ENCODE data around the gene DIAPH3. TPM values are rescaled to one million over a fixed set of nuclear protein-coding genes. Genes with fewer than 3 reads are reported as not detected.

Gene DIAPH3
- polyA plus RNA-seq, 1 of the 3 experiments (the other 2 are of a cell fraction) = 5.4 TPM

DNA sequence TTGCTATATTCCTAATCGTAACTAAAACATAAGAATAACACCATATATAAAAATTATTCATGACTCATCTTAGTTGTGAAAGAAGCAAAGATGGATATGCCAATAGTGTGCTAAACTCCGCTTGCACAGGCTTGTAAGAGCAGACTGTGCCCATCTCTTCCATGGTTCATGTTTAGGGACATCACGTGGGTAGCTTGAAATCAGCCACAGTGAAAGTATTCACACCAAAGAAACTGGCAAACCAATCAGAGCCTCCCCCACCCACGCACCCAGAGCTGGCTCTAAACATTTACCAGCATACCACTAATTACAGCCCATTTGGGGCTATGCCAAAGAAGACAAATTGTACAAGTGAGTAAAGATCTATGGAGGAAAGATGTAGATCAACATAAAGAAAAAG lies 147.5 kb downstream of the DIAPH3 start:
- no peak overlapping the region for H3K4me2 ChIP-seq
- no peaks in the 10 kb centered on the region for H3K9me3 ChIP-seq
- no peak overlapping the region for H3K9ac ChIP-seq
- CTCF ChIA-PET = interaction anchor here (0.7 kb wide), 1 partner anchor 15 kb away, joined by 3 read pairs; no protein-coding TSS in a partner anchor
- no peak for DNase-seq
- no peak for TF ChIP-seq NRF1 (IDR thresholded peaks at IDR 0.05; ENCODE audit: low read depth, low read length)
- no peak overlapping the region; the same call in 1 of the 2 replicates for H2AFZ ChIP-seq (ENCODE audit: low read depth)
- POLR2A ChIA-PET = no interaction called here
- no peak overlapping the region for H3K27ac ChIP-seq (ENCODE audit: low read depth in 2 of 2, low read length in 1 of 2)
- no peaks in the 10 kb centered on the region for H3K27me3 ChIP-seq (ENCODE audit: insufficient read depth)
- peaks cover 0 to 14% of the 10 kb centered on the region in 2 experiments for H3K36me3 ChIP-seq (replicated peaks in 1 of 2; ENCODE audit: control insufficient read depth in 1 of 2, insufficient read depth in 2 of 2, low read length in 1 of 2)
- 98% methylated on average over 4 of the region's 4 CpGs for WGBS (ENCODE audit: low lambda C conversion rate)
- peaks cover 37% of the 10 kb centered on the region for H3K79me2 ChIP-seq (ENCODE audit: insufficient read depth)
- no peaks in the 10 kb centered on the region for H4K20me1 ChIP-seq (ENCODE audit: insufficient read depth)
- no peak overlapping the region for H3K4me3 ChIP-seq (ENCODE audit: low read depth in 2 of 2, low read length in 1 of 2)
- peaks cover 0 to 34% of the 10 kb centered on the region in 2 experiments; a peak in 2 of 4 replicates for H3K4me1 ChIP-seq (ENCODE audit: control insufficient read depth in 1 of 2, insufficient read depth in 2 of 2, low read depth in 1 of 2, low read length in 1 of 2)
- no peaks in the 10 kb centered on the region for H3K9me2 ChIP-seq
- peaks cover 3% of the 10 kb centered on the region for H3F3A ChIP-seq (replicated peaks; ENCODE audit: insufficient read depth)

- Histone ChIP-seq H2AFZ (ENCODE audit: low read depth) (no peak overlapping the region), H3K9ac (no peak overlapping the region), H3K4me3 (ENCODE audit: low read depth in 2 of 2, low read length in 1 of 2) (no peak overlapping the region), H3K4me2 (no peak overlapping the region), H3K4me1 (ENCODE audit: control insufficient read depth in 1 of 2, insufficient read depth in 2 of 2, low read depth in 1 of 2, low read length in 1 of 2) (peaks cover 0 to 26% of the 10 kb centered on the region in 2 experiments; a peak in 3 of 4 replicates), H3K9me3 (no peaks in the 10 kb centered on the region), H3K27ac (ENCODE audit: low read depth in 2 of 2, low read length in 1 of 2) (no peak overlapping the region), H3K79me2 (ENCODE audit: insufficient read depth) (peaks cover 16% of the 10 kb centered on the region), H3K27me3 (ENCODE audit: insufficient read depth) (no peaks in the 10 kb centered on the region), H4K20me1 (ENCODE audit: insufficient read depth) (no peaks in the 10 kb centered on the region), H3K36me3 (replicated peaks in 1 of 2; ENCODE audit: control insufficient read depth in 1 of 2, insufficient read depth in 2 of 2, low read length in 1 of 2) (peaks cover 0 to 18% of the 10 kb centered on the region in 2 experiments), H3F3A (replicated peaks; ENCODE audit: insufficient read depth) (peaks cover 3% of the 10 kb centered on the region), H3K9me2 (no peaks in the 10 kb centered on the region)
- 94% methylated on average over 6 of the region's 6 CpGs for WGBS (ENCODE audit: low lambda C conversion rate)
- DNase-seq = no peak
- no peak for TF ChIP-seq RAD21 (IDR thresholded peaks at IDR 0.05; ENCODE audit: low read length)
- no peak for TF ChIP-seq JUND (IDR thresholded peaks at IDR 0.05)
- no peak for TF ChIP-seq RFX5 (IDR thresholded peaks at IDR 0.05; ENCODE audit: low read length)
- no peak for TF ChIP-seq MEF2A (IDR thresholded peaks at IDR 0.05; ENCODE audit: borderline replicate concordance, low read depth)
- no peak for TF ChIP-seq GATA2 (CRISPR knock-in tag; IDR thresholded peaks at IDR 0.05)
- no peak for TF ChIP-seq MXI1 (IDR thresholded peaks at IDR 0.05; ENCODE audit: low read depth, low read length)
- TF ChIP-seq NRF1 (IDR thresholded peaks at IDR 0.05; ENCODE audit: low read depth, low read length) = no peak
- TF ChIP-seq FOSL2 (IDR thresholded peaks at IDR 0.05; ENCODE audit: borderline replicate concordance, low read depth) = no peak
- POLR2A ChIA-PET = no interaction called here
- CTCF ChIA-PET = no interaction called here
Observed at GRCh38 chr13:60013166-60013565, 150.6 kb downstream of the DIAPH3 start.

GRCh38 chr13:60012488-60012887 lies 151.2 kb downstream of the DIAPH3 start:
- Histone ChIP-seq H2AFZ (ENCODE audit: low read depth) (no peak overlapping the region), H3K4me3 (ENCODE audit: low read depth in 2 of 2, low read length in 1 of 2) (no peak overlapping the region), H3K79me2 (ENCODE audit: insufficient read depth) (peaks cover 9% of the 10 kb centered on the region), H4K20me1 (ENCODE audit: insufficient read depth) (no peaks in the 10 kb centered on the region), H3K4me1 (ENCODE audit: control insufficient read depth in 1 of 2, insufficient read depth in 2 of 2, low read depth in 1 of 2, low read length in 1 of 2) (peaks cover 0 to 20% of the 10 kb centered on the region in 2 experiments; a peak in 2 of 4 replicates), H3K4me2 (no peak overlapping the region), H3K9me3 (no peaks in the 10 kb centered on the region), H3K36me3 (replicated peaks in 1 of 2; ENCODE audit: control insufficient read depth in 1 of 2, insufficient read depth in 2 of 2, low read length in 1 of 2) (peaks cover 0 to 18% of the 10 kb centered on the region in 2 experiments), H3K9ac (no peak overlapping the region), H3K27me3 (ENCODE audit: insufficient read depth) (no peaks in the 10 kb centered on the region), H3K27ac (ENCODE audit: low read depth in 2 of 2, low read length in 1 of 2) (no peak overlapping the region), H3F3A (replicated peaks; ENCODE audit: insufficient read depth) (peaks cover 8% of the 10 kb centered on the region), H3K9me2 (no peaks in the 10 kb centered on the region)
- CTCF ChIA-PET = no interaction called here
- POLR2A ChIA-PET = no interaction called here
- 100% methylated on average over 1 of the region's 1 CpG for WGBS (ENCODE audit: low lambda C conversion rate)
- DNase-seq = no peak
- TF ChIP-seq JUND (IDR thresholded peaks at IDR 0.05) (no peak), MEF2A (IDR thresholded peaks at IDR 0.05; ENCODE audit: borderline replicate concordance, low read depth) (no peak), SMC3 (IDR thresholded peaks at IDR 0.05; ENCODE audit: low read depth, low read length) (no peak), POLR2AphosphoS5 (IDR thresholded peaks at IDR 0.05; ENCODE audit: low read depth, low read length) (no peak), NRF1 (IDR thresholded peaks at IDR 0.05; ENCODE audit: low read depth, low read length) (no peak)

Measured in SK-N-SH (cell line).